ENCODE results near the gene SLN. TPM values are rescaled to one million over a fixed set of nuclear protein-coding genes. Genes with fewer than 3 reads are reported as not detected.

Gene SLN
- polyA plus RNA-seq, 2 donors, result 0.21 TPM; not detected in 1

GRCh38 chr11:107720303-107720774, 8.5 kb upstream of the SLN start:
- no peaks in the 10 kb centered on the region for H3K27me3 ChIP-seq (ENCODE audit: control insufficient read depth in 1 of 2, insufficient read depth in 2 of 2, low read length in 2 of 2)
- no peaks in the 10 kb centered on the region for H3K36me3 ChIP-seq (ENCODE audit: control insufficient read depth in 2 of 2, insufficient read depth in 2 of 2, low read length in 1 of 2)
- no peaks in the 10 kb centered on the region for H3K9me3 ChIP-seq (ENCODE audit: control insufficient read depth in 2 of 2, insufficient read depth in 1 of 2, low read depth in 1 of 2, low read length in 1 of 2)
- H3K4me3 ChIP-seq (ENCODE audit: low read depth in 1 of 2, low read length in 2 of 2), result no peak overlapping the region
- 22 to 43% methylated on average over 2 of the region's 2 CpGs for WGBS, 2 donors
- H3K4me1 ChIP-seq (ENCODE audit: control insufficient read depth in 2 of 2, insufficient read depth in 2 of 2, low read length in 1 of 2), result no peaks in the 10 kb centered on the region
- H3K27ac ChIP-seq (ENCODE audit: low read depth in 2 of 2, low read length in 1 of 2), result no peak overlapping the region

GRCh38 chr11:107719557-107720302, 7.9 kb upstream of the SLN start:
- Histone ChIP-seq H3K27ac (ENCODE audit: low read depth in 2 of 2, low read length in 1 of 2) (no peak overlapping the region), H3K4me1 (ENCODE audit: control insufficient read depth in 2 of 2, insufficient read depth in 2 of 2, low read length in 1 of 2) (no peaks in the 10 kb centered on the region), H3K27me3 (ENCODE audit: control insufficient read depth in 1 of 2, insufficient read depth in 2 of 2, low read length in 2 of 2) (no peaks in the 10 kb centered on the region), H3K9me3 (ENCODE audit: control insufficient read depth in 2 of 2, insufficient read depth in 1 of 2, low read depth in 1 of 2, low read length in 1 of 2) (no peaks in the 10 kb centered on the region), H3K36me3 (ENCODE audit: control insufficient read depth in 2 of 2, insufficient read depth in 2 of 2, low read length in 1 of 2) (no peaks in the 10 kb centered on the region), H3K4me3 (ENCODE audit: low read depth in 1 of 2, low read length in 2 of 2) (no peak overlapping the region)
- WGBS, 2 donors, result 35 to 52% methylated on average over 7 of the region's 7 CpGs

GRCh38 chr11:107719073-107719472, 7.2 kb upstream of the SLN start:
- Histone ChIP-seq H3K27me3 (ENCODE audit: control insufficient read depth in 1 of 2, insufficient read depth in 2 of 2, low read length in 2 of 2) (peaks cover 0 to 2% of the 10 kb centered on the region in 2 donors), H3K4me1 (ENCODE audit: control insufficient read depth in 2 of 2, insufficient read depth in 2 of 2, low read length in 1 of 2) (no peaks in the 10 kb centered on the region), H3K36me3 (ENCODE audit: control insufficient read depth in 2 of 2, insufficient read depth in 2 of 2, low read length in 1 of 2) (no peaks in the 10 kb centered on the region), H3K9me3 (ENCODE audit: control insufficient read depth in 2 of 2, insufficient read depth in 1 of 2, low read depth in 1 of 2, low read length in 1 of 2) (no peaks in the 10 kb centered on the region), H3K4me3 (ENCODE audit: low read depth in 1 of 2, low read length in 2 of 2) (no peak overlapping the region), H3K27ac (ENCODE audit: low read depth in 2 of 2, low read length in 1 of 2) (no peak overlapping the region)
- WGBS, 2 donors, result 36 to 51% methylated on average over 3 of the region's 3 CpGs

GRCh38 chr11:107716884-107717532, 5.2 kb upstream of the SLN start:
- WGBS, 2 donors, result 78 to 83% methylated on average over 4 of the region's 4 CpGs
- Histone ChIP-seq H3K9me3 (ENCODE audit: control insufficient read depth in 2 of 2, insufficient read depth in 1 of 2, low read depth in 1 of 2, low read length in 1 of 2) (no peaks in the 10 kb centered on the region), H3K27ac (ENCODE audit: low read depth in 2 of 2, low read length in 1 of 2) (no peak overlapping the region), H3K4me3 (ENCODE audit: low read depth in 1 of 2, low read length in 2 of 2) (no peak overlapping the region), H3K4me1 (ENCODE audit: control insufficient read depth in 2 of 2, insufficient read depth in 2 of 2, low read length in 1 of 2) (no peaks in the 10 kb centered on the region), H3K27me3 (ENCODE audit: control insufficient read depth in 1 of 2, insufficient read depth in 2 of 2, low read length in 2 of 2) (peaks cover 0 to 3% of the 10 kb centered on the region in 2 donors), H3K36me3 (ENCODE audit: control insufficient read depth in 2 of 2, insufficient read depth in 2 of 2, low read length in 1 of 2) (no peaks in the 10 kb centered on the region)

- Histone ChIP-seq H3K4me1 (ENCODE audit: control insufficient read depth in 2 of 2, insufficient read depth in 2 of 2, low read length in 1 of 2) (no peaks in the 10 kb centered on the region), H3K36me3 (ENCODE audit: control insufficient read depth in 2 of 2, insufficient read depth in 2 of 2, low read length in 1 of 2) (no peaks in the 10 kb centered on the region), H3K27ac (ENCODE audit: low read depth in 2 of 2, low read length in 1 of 2) (no peak overlapping the region), H3K27me3 (ENCODE audit: control insufficient read depth in 1 of 2, insufficient read depth in 2 of 2, low read length in 2 of 2) (peaks cover 0 to 3% of the 10 kb centered on the region in 2 donors), H3K4me3 (ENCODE audit: low read depth in 1 of 2, low read length in 2 of 2) (no peak overlapping the region), H3K9me3 (ENCODE audit: control insufficient read depth in 2 of 2, insufficient read depth in 1 of 2, low read depth in 1 of 2, low read length in 1 of 2) (no peaks in the 10 kb centered on the region)
- WGBS, 2 donors, result 18 to 32% methylated on average over 3 of the region's 3 CpGs
These were observed 1.2 kb upstream of the SLN start for GRCh38 chr11:107713009-107713408.

GRCh38 chr11:107710301-107710700, 1.6 kb downstream of the SLN start:
- Histone ChIP-seq H3K4me3 (ENCODE audit: low read depth in 1 of 2, low read length in 2 of 2) (no peak overlapping the region), H3K36me3 (ENCODE audit: control insufficient read depth in 2 of 2, insufficient read depth in 2 of 2, low read length in 1 of 2) (no peaks in the 10 kb centered on the region), H3K4me1 (ENCODE audit: control insufficient read depth in 2 of 2, insufficient read depth in 2 of 2, low read length in 1 of 2) (no peaks in the 10 kb centered on the region), H3K9me3 (ENCODE audit: control insufficient read depth in 2 of 2, insufficient read depth in 1 of 2, low read depth in 1 of 2, low read length in 1 of 2) (no peaks in the 10 kb centered on the region), H3K27me3 (ENCODE audit: control insufficient read depth in 1 of 2, insufficient read depth in 2 of 2, low read length in 2 of 2) (peaks cover 0 to 3% of the 10 kb centered on the region in 2 donors), H3K27ac (ENCODE audit: low read depth in 2 of 2, low read length in 1 of 2) (no peak overlapping the region)
- 69 to 88% methylated on average over 1 of the region's 1 CpG for WGBS, 2 donors

GRCh38 chr11:107708792-107709191, 3.1 kb downstream of the SLN start:
- no peaks in the 10 kb centered on the region for H3K27me3 ChIP-seq (ENCODE audit: control insufficient read depth in 1 of 2, insufficient read depth in 2 of 2, low read length in 2 of 2)
- 73 to 81% methylated on average over 3 of the region's 3 CpGs for WGBS, 2 donors
- H3K9me3 ChIP-seq (ENCODE audit: control insufficient read depth in 2 of 2, insufficient read depth in 1 of 2, low read depth in 1 of 2, low read length in 1 of 2), result no peaks in the 10 kb centered on the region
- H3K4me3 ChIP-seq (ENCODE audit: low read depth in 1 of 2, low read length in 2 of 2), result no peak overlapping the region
- H3K27ac ChIP-seq (ENCODE audit: low read depth in 2 of 2, low read length in 1 of 2), result no peak overlapping the region
- no peaks in the 10 kb centered on the region for H3K36me3 ChIP-seq (ENCODE audit: control insufficient read depth in 2 of 2, insufficient read depth in 2 of 2, low read length in 1 of 2)
- no peaks in the 10 kb centered on the region for H3K4me1 ChIP-seq (ENCODE audit: control insufficient read depth in 2 of 2, insufficient read depth in 2 of 2, low read length in 1 of 2)

GRCh38 chr11:107707807-107708206, 4.0 kb downstream of the SLN start:
- H3K9me3 ChIP-seq (ENCODE audit: control insufficient read depth in 2 of 2, insufficient read depth in 1 of 2, low read depth in 1 of 2, low read length in 1 of 2), result no peaks in the 10 kb centered on the region
- H3K4me3 ChIP-seq (ENCODE audit: low read depth in 1 of 2, low read length in 2 of 2), result no peak overlapping the region
- no peaks in the 10 kb centered on the region for H3K4me1 ChIP-seq (ENCODE audit: control insufficient read depth in 2 of 2, insufficient read depth in 2 of 2, low read length in 1 of 2)
- H3K36me3 ChIP-seq (ENCODE audit: control insufficient read depth in 2 of 2, insufficient read depth in 2 of 2, low read length in 1 of 2), result no peaks in the 10 kb centered on the region
- no peak overlapping the region for H3K27ac ChIP-seq (ENCODE audit: low read depth in 2 of 2, low read length in 1 of 2)
- no peaks in the 10 kb centered on the region for H3K27me3 ChIP-seq (ENCODE audit: control insufficient read depth in 1 of 2, insufficient read depth in 2 of 2, low read length in 2 of 2)
- WGBS, 2 donors, result 44 to 49% methylated on average over 4 of the region's 4 CpGs

GRCh38 chr11:107707215-107707671, 4.6 kb downstream of the SLN start:
- H3K27me3 ChIP-seq (ENCODE audit: control insufficient read depth in 1 of 2, insufficient read depth in 2 of 2, low read length in 2 of 2), result no peaks in the 10 kb centered on the region
- no peaks in the 10 kb centered on the region for H3K9me3 ChIP-seq (ENCODE audit: control insufficient read depth in 2 of 2, insufficient read depth in 1 of 2, low read depth in 1 of 2, low read length in 1 of 2)
- WGBS, 2 donors, result 69 to 78% methylated on average over 3 of the region's 3 CpGs
- H3K36me3 ChIP-seq (ENCODE audit: control insufficient read depth in 2 of 2, insufficient read depth in 2 of 2, low read length in 1 of 2), result no peaks in the 10 kb centered on the region
- H3K27ac ChIP-seq (ENCODE audit: low read depth in 2 of 2, low read length in 1 of 2), result no peak overlapping the region
- H3K4me3 ChIP-seq (ENCODE audit: low read depth in 1 of 2, low read length in 2 of 2), result no peak overlapping the region
- H3K4me1 ChIP-seq (ENCODE audit: control insufficient read depth in 2 of 2, insufficient read depth in 2 of 2, low read length in 1 of 2), result no peaks in the 10 kb centered on the region

All from esophagus (tissue), 2 donors.